Mesenchymal stem cell (in vitro differentiated cells and primary cell): ENCODE results near the gene ZNF735.
A peak's percentile ranks its signal among the peaks of the same experiment; 100 is the strongest.

Source experiments
- DNase-seq: peaks from one replicate; pipeline ENCODE4 v3.0.0-alpha.2; 2013
- H2AFZ ChIP-seq: one replicate; pipeline ENCODE4 v1.6.1; 2013; ENCODE audit warnings: low read depth, mild to moderate bottlenecking, control low read depth, inconsistent platforms, low read length, moderate library complexity
- H2AK5ac ChIP-seq: 2 replicates; pipeline ENCODE4 v1.6.1; 2013; ENCODE audit warnings: low read length, moderate library complexity, mild to moderate bottlenecking, inconsistent platforms; ENCODE audit not compliant: severe bottlenecking
- H2BK120ac ChIP-seq: one replicate; pipeline ENCODE4 v1.6.1; 2013; ENCODE audit warnings: low read depth, mild to moderate bottlenecking, inconsistent platforms, low read length, moderate library complexity
- H2BK12ac ChIP-seq, 2 experiments: one replicate each; pipeline ENCODE4 v1.6.1; 2013; ENCODE audit warnings: inconsistent platforms in 2 of 2, low read length in 2 of 2, mild to moderate bottlenecking in 2 of 2, moderate library complexity in 2 of 2, control low read depth in 1 of 2
- H2BK15ac ChIP-seq: one replicate; pipeline ENCODE4 v1.6.1; 2013; ENCODE audit warnings: mild to moderate bottlenecking, low read depth, inconsistent platforms; ENCODE audit not compliant: poor library complexity, severe bottlenecking
- H2BK5ac ChIP-seq: 2 replicates; pipeline ENCODE4 v1.6.1; 2013; ENCODE audit warnings: low read depth, mild to moderate bottlenecking, low read length, control low read depth, inconsistent platforms; ENCODE audit not compliant: poor library complexity, severe bottlenecking
- H3K14ac ChIP-seq, 2 experiments: one replicate each; pipeline ENCODE4 v1.6.1; 2013; ENCODE audit warnings: inconsistent platforms in 2 of 2, low read length in 2 of 2, control low read depth in 1 of 2, mild to moderate bottlenecking in 1 of 2, moderate library complexity in 1 of 2
- H3K18ac ChIP-seq, 2 experiments: one replicate each; pipeline ENCODE4 v1.6.1; 2013; ENCODE audit warnings: inconsistent platforms in 2 of 2, low read length in 2 of 2, control low read depth in 1 of 2, low read depth in 1 of 2, mild to moderate bottlenecking in 1 of 2
- H3K23ac ChIP-seq, 2 experiments: one replicate each; pipeline ENCODE4 v1.6.1; 2013; ENCODE audit warnings: inconsistent platforms in 2 of 2, low read length in 2 of 2, mild to moderate bottlenecking in 2 of 2, moderate library complexity in 2 of 2, control low read depth in 1 of 2
- H3K27ac ChIP-seq: 2 replicates; pipeline ENCODE4 v1.5.1; 2013; ENCODE audit warnings: mild to moderate bottlenecking, moderate library complexity, low read length, control low read depth, inconsistent platforms; ENCODE audit not compliant: poor library complexity, severe bottlenecking
- H3K27me3 ChIP-seq, 2 experiments: 2 replicates each; pipeline versions ENCODE4 v1.6.1 to v1.7.0; 2013; ENCODE audit warnings: low read length in 2 of 2, mild to moderate bottlenecking in 2 of 2, moderate library complexity in 2 of 2, control low read depth in 1 of 2, inconsistent platforms in 1 of 2; ENCODE audit not compliant: control insufficient read depth in 1 of 2, insufficient read depth in 1 of 2
- H3K36me3 ChIP-seq, 2 experiments: 2 replicates each; pipeline versions ENCODE4 v1.6.1 to v1.7.0; 2013; ENCODE audit warnings: low read length in 2 of 2, control low read depth in 1 of 2, inconsistent platforms in 1 of 2, low read depth in 1 of 2, mild to moderate bottlenecking in 1 of 2; ENCODE audit not compliant: insufficient read depth in 2 of 2, control insufficient read depth in 1 of 2
- H3K4ac ChIP-seq, 2 experiments: one replicate each; pipeline ENCODE4 v1.6.1; 2013; ENCODE audit warnings: inconsistent platforms in 2 of 2, low read length in 2 of 2, mild to moderate bottlenecking in 2 of 2, moderate library complexity in 2 of 2, control low read depth in 1 of 2, low read depth in 1 of 2
- H3K4me1 ChIP-seq: 2 replicates; pipeline ENCODE4 v1.6.1; 2013; ENCODE audit warnings: low read depth, low read length, control low read depth; ENCODE audit not compliant: control insufficient read depth, insufficient read depth
- H3K4me2 ChIP-seq: 2 replicates; pipeline ENCODE4 v1.6.1; 2013; ENCODE audit warnings: low read length, mild to moderate bottlenecking, inconsistent platforms; ENCODE audit not compliant: poor library complexity, severe bottlenecking
- H3K4me3 ChIP-seq, 2 experiments: 2 replicates each; pipeline versions ENCODE4 v1.5.1 to v1.7.0; 2013; ENCODE audit warnings: low read length in 2 of 2, mild to moderate bottlenecking in 2 of 2, control low read depth in 1 of 2, low read depth in 1 of 2; ENCODE audit not compliant: insufficient read depth in 1 of 2
- H3K79me1 ChIP-seq: replicated peaks from 2 replicates; pipeline ENCODE4 v1.6.1; 2013; ENCODE audit warnings: mild to moderate bottlenecking, control low read depth, low read length, inconsistent platforms; ENCODE audit not compliant: poor library complexity, severe bottlenecking
- H3K9ac ChIP-seq: 2 replicates; pipeline ENCODE4 v1.7.0; 2013; ENCODE audit warnings: mild to moderate bottlenecking, low read length, moderate library complexity
- H3K9me3 ChIP-seq: 2 replicates; pipeline ENCODE4 v1.7.0; 2013; ENCODE audit warnings: mild to moderate bottlenecking, low read length; ENCODE audit not compliant: control insufficient read depth
- H4K8ac ChIP-seq: one replicate; pipeline ENCODE4 v1.6.1; 2013; ENCODE audit warnings: inconsistent platforms, mild to moderate bottlenecking, low read length, moderate library complexity
- H4K91ac ChIP-seq: one replicate; pipeline ENCODE4 v1.6.1; 2013; ENCODE audit warnings: mild to moderate bottlenecking, low read length, inconsistent platforms
- WGBS: methylation state at CpG from one replicate; pipeline ENCODE4 v1.1.7; 2013; ENCODE audit warnings: mixed read lengths; 5-methylcytosine and 5-hydroxymethylcytosine counted together

Gene ZNF735

GRCh38 chr7:64180989-64181388 is 26.0 kb upstream of the ZNF735 start:
- Histone ChIP-seq H3K14ac (no peak overlapping the region), H2AK5ac (no peak overlapping the region), H3K18ac (no peak overlapping the region), H3K4me2 (no peak overlapping the region), H2BK5ac (no peak overlapping the region), H2BK15ac (no peak overlapping the region), H3K36me3 (no peaks in the 10 kb centered on the region), H3K9ac (no peak overlapping the region), H2AFZ (no peak overlapping the region), H4K91ac (no peak overlapping the region), H2BK12ac (no peak overlapping the region), H3K4me1 (no peaks in the 10 kb centered on the region), H3K27ac (no peak overlapping the region), H3K4ac (no peak overlapping the region), H3K79me1 (no peaks in the 10 kb centered on the region), H3K9me3 (peaks cover 29% of the 10 kb centered on the region), H3K23ac (no peak overlapping the region), H2BK120ac (no peak overlapping the region), H3K4me3 (no peak overlapping the region), H3K27me3 (no peaks in the 10 kb centered on the region), H4K8ac (no peak overlapping the region)
- no peak for DNase-seq
- 85% methylated on average over 4 of the region's 4 CpGs for WGBS

- 97% methylated on average over 40 of the region's 46 CpGs for WGBS
- Histone ChIP-seq H2BK120ac (no peak overlapping the region), H3K4me3 (no peak overlapping the region), H4K8ac (no peak overlapping the region), H2BK15ac (no peak overlapping the region), H3K23ac (no peak overlapping the region), H3K27ac (no peak overlapping the region), H4K91ac (no peak overlapping the region), H3K18ac (no peak overlapping the region), H2BK12ac (no peak overlapping the region), H3K14ac (no peak overlapping the region), H3K9me3 (peaks cover 30% of the 10 kb centered on the region), H3K36me3 (no peaks in the 10 kb centered on the region), H3K4me1 (no peaks in the 10 kb centered on the region), H2BK5ac (no peak overlapping the region), H3K27me3 (no peaks in the 10 kb centered on the region), H3K4ac (no peak overlapping the region), H3K4me2 (no peak overlapping the region), H3K9ac (no peak overlapping the region), H2AFZ (no peak overlapping the region), H3K79me1 (no peaks in the 10 kb centered on the region), H2AK5ac (no peak overlapping the region)
- no peak for DNase-seq
These were observed 25.4 kb upstream of the ZNF735 start for GRCh38 chr7:64181586-64181985.

DNA sequence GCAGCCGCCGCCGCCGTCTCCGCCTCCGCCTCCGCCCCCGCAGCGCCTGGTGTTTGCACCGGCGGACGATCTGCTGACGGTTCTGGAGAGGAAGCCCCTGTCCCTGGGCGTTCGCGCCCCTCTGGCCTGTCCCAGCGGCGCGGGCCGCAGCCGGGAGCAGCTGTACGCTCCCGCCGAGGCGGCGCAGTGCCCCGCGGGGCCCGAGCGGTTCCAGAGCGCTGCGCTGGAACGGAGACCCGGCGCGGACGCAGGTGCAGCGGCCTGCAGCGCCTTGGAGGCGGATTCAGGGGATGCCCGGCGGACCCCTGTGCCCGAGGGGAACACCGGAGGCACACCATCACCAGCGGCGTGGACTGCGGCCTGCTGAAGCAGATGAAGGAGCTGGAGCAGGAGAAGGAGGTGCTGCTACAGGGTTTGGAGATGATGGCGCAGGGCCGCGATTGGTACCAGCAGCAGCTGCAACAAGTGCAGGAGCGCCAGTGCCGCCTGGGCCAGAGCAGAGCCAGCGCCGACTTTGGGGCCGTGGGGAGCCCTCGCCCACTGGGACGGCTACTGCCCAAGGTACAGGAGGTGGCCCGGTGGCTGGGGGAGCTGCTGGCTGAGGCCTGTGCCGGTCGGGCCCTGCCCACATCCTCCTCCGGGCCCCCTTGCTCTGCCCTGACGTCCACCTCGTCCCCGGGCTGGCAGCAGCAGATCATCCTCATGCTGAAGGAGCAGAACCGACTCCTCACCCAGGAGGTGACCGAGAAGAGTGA is 24.8 kb upstream of the ZNF735 start:
- no peak overlapping the region for H3K4me2 ChIP-seq
- no peak overlapping the region for H2AFZ ChIP-seq
- no peak overlapping the region for H4K8ac ChIP-seq
- no peak overlapping the region for H2BK12ac ChIP-seq
- H4K91ac ChIP-seq: no peak overlapping the region
- H2BK120ac ChIP-seq: no peak overlapping the region
- H3K27me3 ChIP-seq: no peaks in the 10 kb centered on the region
- WGBS: 95% methylated on average over 66 of the region's 66 CpGs
- no peaks in the 10 kb centered on the region for H3K4me1 ChIP-seq
- no peak overlapping the region for H3K4me3 ChIP-seq
- H3K14ac ChIP-seq: no peak overlapping the region
- H3K27ac ChIP-seq: no peak overlapping the region
- no peak overlapping the region for H3K18ac ChIP-seq
- H3K9ac ChIP-seq: no peak overlapping the region
- H2BK5ac ChIP-seq: no peak overlapping the region
- no peak overlapping the region for H3K4ac ChIP-seq
- no peaks in the 10 kb centered on the region for H3K79me1 ChIP-seq
- no peaks in the 10 kb centered on the region for H3K36me3 ChIP-seq
- H3K23ac ChIP-seq: no peak overlapping the region
- H3K9me3 ChIP-seq: peaks cover 25% of the 10 kb centered on the region
- no peak for DNase-seq
- no peak overlapping the region for H2BK15ac ChIP-seq
- no peak overlapping the region for H2AK5ac ChIP-seq

- no peak overlapping the region for H2BK12ac ChIP-seq
- no peaks in the 10 kb centered on the region for H3K79me1 ChIP-seq
- no peak overlapping the region for H2AK5ac ChIP-seq
- 86% methylated on average over 31 of the region's 31 CpGs for WGBS
- no peak overlapping the region for H3K18ac ChIP-seq
- no peak overlapping the region for H3K4me3 ChIP-seq
- DNase-seq: no peak
- no peak overlapping the region for H3K14ac ChIP-seq
- no peak overlapping the region for H2BK5ac ChIP-seq
- H3K9ac ChIP-seq: no peak overlapping the region
- H4K91ac ChIP-seq: no peak overlapping the region
- no peak overlapping the region for H3K23ac ChIP-seq
- H3K4me1 ChIP-seq: no peaks in the 10 kb centered on the region
- no peak overlapping the region for H4K8ac ChIP-seq
- H3K36me3 ChIP-seq: no peaks in the 10 kb centered on the region
- H3K4me2 ChIP-seq: no peak overlapping the region
- peak overlapping the region; percentile 48 for H2BK15ac ChIP-seq
- H3K27me3 ChIP-seq: no peaks in the 10 kb centered on the region
- H3K27ac ChIP-seq: no peak overlapping the region
- H3K4ac ChIP-seq: no peak overlapping the region
- H2AFZ ChIP-seq: no peak overlapping the region
- no peak overlapping the region for H2BK120ac ChIP-seq
- H3K9me3 ChIP-seq: peaks cover 31% of the 10 kb centered on the region
These were observed 23.8 kb upstream of the ZNF735 start for GRCh38 chr7:64183126-64183742.
